Stimulated activated naive CD8-positive, alpha-beta T cell treated with anti-CD3 and anti-CD28 coated beads, Interleukin-15, Interleukin-2, amounts not matched to agents 100 U/mL and 50 U/mL, for 24 hours (primary cell): ENCODE results near the gene LDAH.
A peak's percentile ranks its signal among the peaks of the same experiment; 100 is the strongest.

Source experiments
- ATAC-seq: fragments of 150-1000 bp; cut with Tn5 transposase; one replicate; pipeline ENCODE4 v1.10.0; 2021
- DNase-seq: peaks from one replicate; pipeline ENCODE4 v3.0.0; 2021

The LDAH gene

GRCh38 chr2:20637147-20637546, 185.8 kb downstream of the LDAH start:
- ATAC-seq (no peak), DNase-seq (no peak)

DNA sequence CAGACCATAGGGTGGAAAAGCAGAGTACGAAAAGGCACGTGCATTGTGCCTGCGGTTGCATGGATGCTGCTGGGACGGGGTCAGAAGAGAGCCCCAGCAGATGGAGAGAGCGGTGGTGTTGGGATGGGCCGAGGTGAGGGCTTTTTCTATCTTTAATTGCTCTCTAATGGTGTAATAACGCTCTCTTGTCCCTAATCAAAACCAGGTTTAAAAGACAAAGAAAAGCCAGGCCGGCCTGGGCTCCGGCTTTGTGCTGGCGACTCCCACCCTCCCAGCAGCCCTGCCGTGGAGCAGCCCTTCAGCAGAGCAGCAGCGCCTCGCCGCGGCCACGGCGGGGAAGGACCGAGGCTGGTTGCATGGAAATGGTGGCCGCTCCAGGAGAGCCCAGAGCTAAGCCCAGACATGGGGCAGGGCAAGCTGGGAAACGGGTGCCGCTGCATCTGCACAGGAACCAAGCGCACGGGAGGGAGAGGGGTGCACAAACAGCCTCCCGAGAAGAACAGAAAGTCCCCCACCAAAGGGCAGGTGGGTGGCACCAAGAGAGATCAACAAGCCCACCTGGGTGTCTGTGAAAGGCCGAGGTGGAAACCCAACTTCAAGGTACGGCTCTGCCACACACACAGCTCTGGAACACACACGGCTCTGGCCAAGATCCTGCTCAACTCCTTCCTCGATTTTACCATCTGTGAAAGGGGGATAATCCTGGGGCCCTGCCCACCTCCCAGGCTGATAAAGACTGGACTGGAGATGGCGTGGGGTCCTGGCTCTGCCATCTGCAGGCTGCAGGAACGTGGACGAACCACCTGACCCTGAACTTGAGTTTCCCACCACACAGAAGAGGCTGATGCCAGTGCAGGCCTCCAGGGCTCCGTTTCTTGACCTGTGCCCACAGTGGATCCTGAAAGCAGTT, 187.0 kb downstream of the LDAH start:
- DNase-seq (peak; percentile 75), ATAC-seq (peak; percentile 77)

GRCh38 chr2:20635113-20635510, 187.8 kb downstream of the LDAH start:
- DNase-seq (no peak), ATAC-seq (no peak)

DNA sequence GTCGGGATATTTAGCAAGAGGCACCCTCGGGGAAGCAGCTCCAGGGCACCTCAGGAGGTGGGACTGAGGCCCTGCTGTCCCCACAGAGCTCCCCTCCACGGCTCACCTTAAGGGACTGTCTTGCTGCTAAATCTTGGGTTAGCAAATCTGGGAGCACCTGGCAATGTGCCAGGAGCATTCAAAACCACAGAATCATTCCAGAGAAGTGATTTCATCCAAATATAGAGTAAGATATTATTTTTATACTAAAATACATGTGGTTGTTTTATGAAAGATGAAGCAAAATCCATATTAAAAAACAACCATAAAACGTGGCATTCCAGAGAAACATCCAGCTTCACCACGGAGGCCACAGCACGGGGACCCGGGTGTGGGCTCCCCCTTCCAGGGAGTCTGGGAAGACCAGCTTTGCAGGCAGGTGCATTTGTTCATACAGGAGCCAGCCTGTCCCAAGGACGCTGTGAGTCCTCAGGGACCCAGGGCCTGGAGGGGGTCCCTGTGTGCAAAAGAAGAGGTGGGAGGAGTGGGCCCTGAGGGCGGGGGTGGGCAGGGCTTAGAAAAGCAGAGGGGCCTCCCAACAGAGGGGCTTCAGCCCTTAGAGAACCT, 188.3 kb downstream of the LDAH start:
- ATAC-seq (no peak), DNase-seq (no peak)
